Activated T-cell treated with anti-CD3 and anti-CD28 coated beads for 48 hours (primary cell): ENCODE results near the gene GRAP.
A peak's percentile ranks its signal among the peaks of the same experiment; 100 is the strongest.
"Not testable (repeated sequence)": the region's sequence is repeated elsewhere in the genome, so short reads cannot be mapped to it uniquely, and the experiment has no call there.

Experiments
- DNase-seq: peaks from one replicate; pipeline ENCODE4 v3.0.0-alpha.2; 2020; ENCODE audit warnings: low read depth

The GRAP gene

GRCh38 chr17:19042369-19042768 lies 4.4 kb downstream of the GRAP start:
- DNase-seq = not testable (repeated sequence)

- not testable (repeated sequence) for DNase-seq
Measured at GRCh38 chr17:19041871-19042270, 4.9 kb downstream of the GRAP start.

DNA sequence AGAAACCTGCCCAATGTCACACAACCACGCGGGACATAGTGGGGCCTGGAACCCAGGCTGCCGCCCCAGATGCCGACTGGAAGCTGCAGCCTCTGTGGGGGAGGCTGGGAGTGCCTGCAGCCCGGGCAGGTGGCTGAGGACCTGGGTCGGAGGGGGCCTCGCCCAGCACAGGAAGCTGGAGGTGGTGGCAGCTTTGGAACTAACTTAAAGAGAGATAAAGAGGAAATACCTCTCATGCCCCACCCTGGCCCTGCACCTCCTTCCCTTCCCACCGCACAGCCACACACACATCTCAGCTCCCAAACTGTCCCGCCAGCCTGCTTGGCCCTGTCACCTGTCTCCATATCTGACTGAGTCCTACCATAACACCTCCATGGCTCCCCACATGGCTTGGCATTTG lies 6.4 kb downstream of the GRAP start:
- not testable (repeated sequence) for DNase-seq

DNA sequence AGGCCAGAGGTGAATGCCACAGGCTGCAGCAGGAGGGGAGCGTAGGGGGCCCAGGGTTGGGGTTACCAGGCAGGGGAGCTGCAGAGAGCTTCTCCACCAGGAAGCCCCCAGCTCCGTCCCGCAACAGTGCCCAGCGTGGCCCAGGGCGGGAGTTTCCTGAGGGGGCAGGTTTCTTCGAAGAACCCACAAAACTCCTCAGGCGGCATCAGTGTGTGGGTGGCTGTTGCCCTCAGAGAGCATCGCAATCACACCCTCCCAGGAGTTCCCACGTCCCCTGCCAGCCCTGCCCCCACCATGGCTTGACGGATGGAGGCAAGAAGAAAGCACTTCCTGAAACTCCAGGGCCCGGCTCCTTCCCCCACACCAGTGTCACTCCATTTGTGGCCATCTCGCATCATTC lies 8.0 kb downstream of the GRAP start:
- not testable (repeated sequence) for DNase-seq

DNA sequence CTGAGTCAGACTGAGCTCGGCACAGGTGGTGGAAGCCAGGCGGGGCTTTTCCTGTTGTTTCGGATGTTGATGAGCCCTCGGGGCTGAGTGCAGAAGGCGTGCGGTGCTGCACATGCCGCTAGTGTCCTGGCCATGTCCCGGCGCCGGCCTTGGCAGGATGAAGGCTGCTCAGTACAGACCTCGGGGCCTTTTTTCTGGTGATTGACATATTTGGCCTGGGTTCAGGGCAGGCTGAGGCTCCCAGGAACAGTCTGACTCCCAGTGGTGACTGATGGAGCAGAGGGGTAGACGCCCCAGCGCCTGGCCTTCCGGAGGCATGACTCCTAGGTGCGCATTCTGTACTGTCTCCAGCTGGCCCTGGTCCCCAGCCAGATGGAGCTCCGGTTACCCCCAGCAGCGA lies 8.8 kb downstream of the GRAP start:
- not testable (repeated sequence) for DNase-seq

- DNase-seq = not testable (repeated sequence)
Measured at GRCh38 chr17:19037547-19037946, 9.2 kb downstream of the GRAP start.

DNA sequence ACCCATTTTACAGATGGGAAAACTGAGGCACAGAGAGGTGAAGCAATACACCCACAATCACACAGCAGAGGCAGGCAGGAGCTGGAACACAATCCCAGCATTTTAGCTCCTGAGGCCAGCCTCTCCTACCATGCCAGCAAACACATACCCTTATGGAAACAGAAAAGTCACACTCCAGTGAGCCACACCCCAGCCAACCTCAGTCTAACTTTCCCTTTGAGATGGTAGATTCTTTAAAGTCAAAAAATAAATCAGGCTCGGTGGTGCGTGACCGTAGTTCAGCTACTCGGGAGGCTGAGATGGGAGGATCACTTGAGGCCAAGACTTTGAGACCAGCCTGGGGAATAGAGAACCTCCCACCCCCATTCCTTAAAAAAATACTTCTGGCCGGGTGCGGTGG lies 10.6 kb downstream of the GRAP start:
- not testable (repeated sequence) for DNase-seq

DNA sequence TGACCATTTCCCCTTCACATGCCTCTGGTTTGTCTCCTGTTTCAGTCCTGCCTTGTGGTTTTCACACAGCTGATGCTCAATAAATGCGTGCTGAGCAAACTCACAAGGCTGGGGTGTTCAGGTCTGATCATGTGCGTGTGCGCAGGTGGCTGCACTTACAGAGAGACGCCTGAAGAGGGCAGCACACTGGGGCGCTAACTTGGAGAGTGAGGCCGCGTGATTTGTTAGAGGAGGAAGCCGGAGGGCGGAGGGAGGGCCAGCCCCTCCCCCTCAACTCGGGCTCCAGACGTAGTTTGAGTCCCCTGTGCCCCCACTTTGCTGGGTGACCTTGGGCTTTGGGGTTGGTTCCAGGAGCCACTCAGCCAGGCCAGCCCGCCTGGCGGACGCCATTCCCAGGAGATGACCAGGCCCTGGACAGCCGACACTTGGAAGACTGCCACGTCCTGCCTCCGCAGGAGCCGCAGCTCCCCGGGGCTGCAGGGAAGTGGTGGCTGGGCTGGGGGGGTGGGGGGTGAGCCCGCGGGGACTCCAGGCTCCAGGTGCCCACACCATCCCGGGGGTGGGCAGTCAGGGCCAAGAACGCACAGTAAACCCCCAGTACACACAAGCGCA lies 14.3 kb downstream of the GRAP start:
- not testable (repeated sequence) for DNase-seq

DNA sequence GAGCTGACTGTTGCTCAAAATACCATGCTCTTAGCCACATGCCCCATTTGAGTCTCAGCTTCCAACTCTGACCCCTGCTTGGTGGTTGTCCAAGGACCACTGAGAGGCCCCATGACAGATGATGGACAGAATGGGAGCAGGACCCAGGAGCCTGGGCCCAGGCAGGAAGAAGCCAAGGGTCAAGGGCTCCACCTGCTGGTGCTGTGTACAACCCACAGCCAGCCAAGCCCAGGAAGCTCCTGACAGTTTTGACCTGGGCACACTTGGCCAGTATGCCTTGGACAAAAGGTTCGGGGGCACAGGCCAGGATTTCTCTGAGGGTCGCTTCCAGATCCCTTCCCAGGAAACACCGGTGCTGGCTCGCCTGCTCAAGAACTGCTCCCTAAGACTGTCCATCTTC lies 15.0 kb downstream of the GRAP start:
- peak; percentile 40 for DNase-seq

GRCh38 chr17:19030771-19031449 lies 15.8 kb downstream of the GRAP start:
- not testable (repeated sequence) for DNase-seq

DNA sequence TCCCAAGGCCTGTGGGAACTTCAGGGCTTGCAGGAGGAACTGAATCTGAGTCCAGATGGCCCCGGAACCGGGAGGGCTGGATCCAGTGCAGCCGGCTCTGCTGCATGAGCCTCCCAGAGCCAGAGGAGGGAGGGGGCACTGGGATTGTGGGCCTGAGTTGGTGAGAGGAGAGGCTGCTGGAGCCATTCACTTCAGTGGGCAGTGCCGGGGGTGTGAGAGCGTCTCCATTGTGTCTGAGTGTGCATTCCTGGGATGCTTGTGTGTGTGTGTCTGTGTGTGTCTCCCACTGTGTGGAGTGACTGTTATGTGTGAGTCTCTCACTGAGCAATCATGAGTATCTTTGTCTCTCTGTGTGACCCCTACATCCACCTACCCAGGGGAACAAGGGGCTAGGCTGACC lies 17.0 kb downstream of the GRAP start:
- DNase-seq = not testable (repeated sequence)

DNA sequence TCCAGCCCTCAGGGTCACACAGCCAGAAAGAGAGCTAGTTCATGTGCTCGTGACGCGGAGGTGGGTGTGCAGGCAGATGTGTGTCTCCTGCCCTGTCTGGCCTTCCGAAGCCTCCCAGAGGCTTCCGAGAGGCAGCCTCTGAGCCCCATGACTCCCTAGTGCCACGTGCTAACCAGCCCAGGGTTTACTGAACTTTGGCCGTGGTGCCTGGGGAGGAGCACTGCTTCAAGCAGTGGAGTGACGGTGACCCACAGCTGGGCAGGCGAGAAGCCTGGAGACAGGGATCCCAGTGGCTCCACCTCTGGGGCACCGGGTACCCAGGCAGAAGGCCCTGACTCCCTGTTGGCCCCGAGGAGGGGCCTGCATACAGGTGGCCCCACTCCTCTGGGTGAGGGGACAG lies 18.1 kb downstream of the GRAP start:
- DNase-seq = not testable (repeated sequence)

- no peak for DNase-seq
Measured at GRCh38 chr17:19024101-19025078, 22.4 kb downstream of the GRAP start.

DNA sequence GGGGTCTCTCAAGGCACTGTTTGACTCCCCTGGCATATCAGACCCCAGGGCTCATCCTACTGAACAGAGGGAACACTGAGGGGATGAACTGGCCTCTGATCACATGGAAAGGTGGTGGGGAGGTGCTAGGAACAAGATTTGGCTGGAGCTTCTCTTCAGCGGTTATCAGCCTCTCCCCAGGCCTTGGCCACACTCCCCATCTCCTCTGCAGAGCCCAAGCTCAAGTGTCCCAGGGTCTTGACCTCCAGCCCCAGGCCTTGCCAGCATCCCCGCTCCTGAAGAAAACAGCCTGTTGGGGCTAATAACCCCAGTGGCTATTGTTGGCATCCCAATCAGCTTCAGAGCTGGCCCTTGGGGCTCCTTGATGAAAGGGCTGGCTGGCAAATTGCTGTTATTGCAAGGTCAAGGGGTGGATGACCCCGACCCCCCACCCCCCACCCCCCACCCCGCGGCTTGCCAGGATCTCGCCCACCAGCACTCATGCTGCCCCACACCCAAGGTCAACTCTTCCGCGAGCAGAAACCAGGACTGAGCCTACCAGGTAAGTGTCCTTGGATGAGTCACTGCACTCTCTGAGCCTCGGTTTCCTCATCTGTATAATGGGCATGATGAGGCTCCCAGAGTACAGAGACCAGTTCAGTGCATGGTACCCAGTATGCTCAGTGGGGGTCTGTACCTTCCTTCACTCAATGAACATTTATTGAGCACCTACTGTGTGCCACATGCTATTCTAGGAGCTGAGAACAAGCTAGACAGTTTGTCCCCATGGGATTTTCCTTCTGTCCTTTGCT lies 23.4 kb downstream of the GRAP start:
- DNase-seq = no peak

DNA sequence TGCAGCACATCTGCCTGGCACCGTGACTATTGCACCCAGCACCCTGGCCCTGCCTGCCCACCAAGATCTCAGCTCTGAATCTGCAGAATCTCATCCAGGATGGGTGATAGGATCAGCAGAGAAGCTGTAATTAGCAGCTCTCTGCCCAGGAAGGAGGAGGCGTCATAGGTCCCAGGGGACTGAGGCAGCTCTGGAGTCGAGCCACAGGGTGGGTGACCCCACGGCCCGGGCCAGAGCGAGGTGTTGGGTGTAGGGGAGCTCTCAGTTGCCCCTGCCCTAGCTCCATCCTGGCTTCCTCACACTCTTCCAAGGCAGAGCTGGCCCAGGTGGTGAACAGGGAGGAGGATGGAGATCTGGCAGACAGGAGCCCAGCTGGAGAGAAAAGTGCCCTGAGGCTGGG lies 24.0 kb downstream of the GRAP start:
- DNase-seq = no peak

DNA sequence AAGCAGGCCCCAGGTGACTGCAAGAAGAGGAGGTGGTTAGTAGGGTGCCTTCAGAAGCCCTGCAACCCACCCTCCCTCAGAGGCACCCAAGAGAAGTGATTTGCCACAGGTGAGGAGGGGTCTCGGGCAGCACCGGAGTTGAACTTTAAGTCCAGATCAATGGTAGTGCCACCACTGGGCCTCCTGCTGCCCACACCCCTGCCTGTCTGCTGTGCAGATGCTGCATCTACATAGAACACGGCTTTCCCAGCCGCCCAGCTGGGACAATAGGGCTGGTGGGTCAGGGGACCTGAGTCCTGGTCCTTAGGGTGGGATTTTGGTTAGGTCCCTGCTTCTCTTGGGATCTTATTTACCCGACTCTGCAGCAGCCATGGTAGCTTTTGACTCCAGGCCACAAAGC lies 24.6 kb downstream of the GRAP start:
- no peak for DNase-seq

DNA sequence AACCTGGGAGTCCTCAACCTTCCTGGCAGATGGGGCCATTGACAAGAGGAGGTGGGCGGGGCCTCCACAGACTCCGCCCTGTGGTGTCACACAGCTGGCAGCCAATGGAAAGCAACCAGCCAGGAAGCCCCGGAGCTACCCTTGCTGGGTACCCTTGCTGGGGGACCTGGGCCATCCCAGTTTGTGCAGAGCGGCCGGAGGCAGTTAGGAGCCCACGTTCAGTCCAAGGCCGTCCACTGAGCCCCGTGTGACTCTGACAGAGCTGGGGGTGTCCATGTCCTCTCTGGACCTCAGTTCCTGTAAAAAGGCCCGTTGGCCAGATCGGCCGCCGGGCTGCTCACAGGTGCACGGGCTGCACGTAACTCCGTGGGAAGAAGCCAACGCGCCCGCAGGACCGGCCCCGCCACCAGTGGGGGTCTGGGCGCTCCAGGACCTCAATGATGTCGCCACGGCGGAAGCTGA lies 25.1 kb downstream of the GRAP start:
- DNase-seq = peak; percentile 45

DNA sequence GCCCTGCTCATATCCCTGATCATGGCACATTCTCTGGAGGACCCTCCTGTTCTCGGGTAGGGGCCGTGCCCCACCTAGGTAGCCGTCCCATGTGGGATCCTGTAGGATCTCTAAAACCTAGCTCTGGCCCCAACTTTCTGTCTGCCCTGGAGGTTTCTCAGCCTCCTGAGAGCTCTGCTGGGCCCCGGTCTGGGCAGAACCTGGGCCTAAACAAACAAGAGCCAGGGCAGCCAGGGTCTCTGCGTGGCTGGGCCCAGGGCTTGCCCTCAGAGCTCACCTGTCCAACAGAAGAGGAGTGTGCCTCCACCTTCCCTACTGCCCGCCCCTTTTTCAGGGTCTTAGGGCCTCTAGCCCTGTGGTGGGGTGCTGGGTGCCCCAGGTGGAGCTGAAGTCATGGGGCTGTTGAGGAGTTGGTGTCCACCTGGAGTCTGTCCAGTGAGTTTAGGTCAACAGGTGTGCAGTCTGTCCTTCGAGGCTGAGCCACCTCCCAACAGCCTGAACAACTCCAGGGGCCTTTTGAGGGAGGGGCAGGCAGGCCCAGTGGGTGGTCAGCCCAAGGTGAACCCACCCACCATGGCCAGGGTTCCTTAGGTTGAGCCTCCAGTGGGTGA lies 25.6 kb downstream of the GRAP start:
- not testable (repeated sequence) for DNase-seq

- DNase-seq = no peak
Measured at GRCh38 chr17:19020016-19020415, 26.7 kb downstream of the GRAP start.

GRCh38 chr17:19019041-19019941 lies 27.5 kb downstream of the GRAP start:
- no peak for DNase-seq
